Embryonic facial prominence (tissue), 1 donor: ENCODE results near the gene PRDX6.
"Not testable (repeated sequence)": the region's sequence is repeated elsewhere in the genome, so short reads cannot be mapped to it uniquely, and the experiment has no call there.

Experiments
- DNase-seq: peaks from one replicate; pipeline ENCODE4 v3.0.0-alpha.2; 2016; ENCODE audit errors: extremely low spot score

Gene PRDX6

DNA sequence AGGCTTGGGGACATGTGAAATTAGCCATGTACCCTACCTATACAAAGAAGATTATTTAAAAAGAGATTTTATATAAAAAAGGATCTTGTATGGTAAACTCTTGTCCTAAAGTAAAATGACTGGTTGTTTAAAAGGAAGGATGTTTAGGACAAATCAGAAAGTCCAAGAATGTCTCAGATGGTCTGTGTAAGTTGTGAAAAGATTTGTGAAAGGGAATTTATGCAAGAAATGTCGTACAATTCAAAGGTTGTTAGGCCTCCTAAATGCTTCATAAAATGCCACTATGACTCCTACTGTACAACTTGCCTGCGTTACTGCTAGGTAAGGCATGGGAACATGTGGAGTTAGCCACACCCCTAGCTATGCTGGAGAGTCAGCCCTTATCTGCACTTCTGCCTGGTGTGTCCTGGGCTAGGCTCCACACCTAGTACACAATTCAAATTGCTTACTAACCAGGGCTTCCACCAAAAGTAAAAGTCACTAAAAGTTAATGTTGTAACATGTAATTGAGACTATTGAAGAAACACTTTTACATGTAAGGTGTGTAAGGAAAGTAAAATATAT is 19.7 kb downstream of the PRDX6 start:
- DNase-seq = no peak

DNA sequence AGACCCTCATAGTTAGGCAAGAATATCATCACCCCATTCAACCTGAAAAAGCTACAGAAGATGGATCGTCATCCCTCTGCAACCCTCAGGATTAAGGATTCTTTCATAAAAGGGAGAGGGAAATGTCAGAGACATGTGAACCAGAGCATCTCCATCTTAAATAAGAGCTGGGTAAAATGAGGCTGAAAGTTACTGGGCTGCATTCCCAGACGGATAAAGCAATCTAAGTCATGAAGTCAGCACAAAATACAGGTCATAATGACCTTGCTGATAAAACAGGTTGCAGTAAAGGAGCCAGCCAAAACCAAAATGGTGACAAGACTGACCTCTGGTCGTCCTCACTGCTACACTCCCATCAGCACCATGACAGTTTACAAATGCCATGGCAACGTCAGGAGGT is 22.6 kb downstream of the PRDX6 start:
- DNase-seq = no peak

DNA sequence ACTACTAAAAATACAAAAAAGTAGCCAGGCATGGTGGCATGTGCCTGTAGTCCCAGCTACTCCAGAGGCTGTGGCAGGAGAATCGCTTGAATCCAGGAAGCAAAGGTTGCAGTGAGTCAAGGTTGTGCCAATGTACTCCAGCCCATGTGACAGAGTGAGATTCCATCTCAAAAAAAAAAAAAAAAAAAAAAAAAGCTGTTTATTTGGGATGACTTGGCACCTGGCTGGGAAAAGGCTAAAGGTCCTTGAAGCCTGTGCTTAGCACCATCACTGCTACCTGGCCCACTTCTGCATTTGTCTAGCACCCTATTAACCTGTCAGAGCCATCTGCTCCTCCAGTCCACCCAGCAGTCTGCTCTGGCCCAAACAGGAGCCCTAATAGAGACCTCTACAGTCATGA is 25.0 kb downstream of the PRDX6 start:
- DNase-seq = no peak

DNA sequence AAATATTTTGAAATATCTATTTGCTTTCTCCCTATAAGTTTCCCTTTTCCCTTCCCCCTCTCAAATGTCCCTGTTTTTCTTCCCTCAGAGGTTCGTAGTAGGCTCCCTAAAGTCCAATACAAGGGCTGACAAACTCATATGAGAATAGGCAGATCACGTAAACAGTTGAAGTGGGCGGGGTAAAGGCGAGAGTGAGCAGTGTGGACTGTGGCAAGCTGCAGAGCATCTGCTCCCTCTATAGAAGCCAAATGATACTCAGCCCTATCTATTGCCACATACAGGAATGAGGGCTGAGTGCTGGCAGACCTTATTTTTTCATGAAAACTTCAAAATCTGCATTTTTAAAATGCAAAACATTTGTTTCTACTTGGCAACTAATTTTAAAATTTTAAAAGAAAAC is 26.3 kb downstream of the PRDX6 start:
- DNase-seq = no peak

DNA sequence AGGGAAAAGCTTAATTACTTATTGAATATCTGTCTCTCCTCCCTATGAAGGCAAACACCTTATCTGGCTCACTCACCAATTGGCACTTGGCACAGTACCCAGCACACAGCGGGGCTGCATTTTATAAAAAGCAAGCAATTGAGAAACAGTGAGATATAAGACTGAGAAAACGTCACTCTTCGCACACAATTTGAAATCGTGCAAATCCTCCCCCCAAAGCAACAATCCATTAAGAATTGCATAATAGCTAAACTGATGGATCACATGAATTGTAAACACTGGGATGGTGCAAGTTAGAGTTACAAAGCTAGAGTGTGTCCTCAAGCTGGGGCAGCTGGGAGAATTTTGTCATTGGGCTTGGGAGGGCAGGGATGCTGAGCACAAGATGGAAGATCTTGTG is 27.1 kb downstream of the PRDX6 start:
- DNase-seq = no peak

DNA sequence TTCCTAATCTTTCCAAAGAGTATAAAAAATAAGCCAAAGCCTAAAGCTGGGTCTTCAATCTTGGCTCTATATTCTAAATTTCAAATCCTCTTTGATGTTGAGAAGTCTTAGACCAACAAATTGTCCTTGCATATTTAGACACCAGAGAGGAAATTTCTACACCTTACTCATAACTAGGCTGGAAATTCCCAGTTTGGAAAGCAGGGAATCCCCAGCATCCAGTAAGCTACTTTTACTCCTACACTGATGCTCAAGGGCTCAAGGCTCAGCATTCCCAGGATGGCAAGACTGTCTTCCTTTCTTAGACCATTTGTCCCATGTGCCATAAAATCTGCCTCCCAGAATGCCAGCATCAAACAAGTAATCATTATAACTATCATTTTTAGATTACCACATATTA is 28.3 kb downstream of the PRDX6 start:
- DNase-seq = no peak

DNA sequence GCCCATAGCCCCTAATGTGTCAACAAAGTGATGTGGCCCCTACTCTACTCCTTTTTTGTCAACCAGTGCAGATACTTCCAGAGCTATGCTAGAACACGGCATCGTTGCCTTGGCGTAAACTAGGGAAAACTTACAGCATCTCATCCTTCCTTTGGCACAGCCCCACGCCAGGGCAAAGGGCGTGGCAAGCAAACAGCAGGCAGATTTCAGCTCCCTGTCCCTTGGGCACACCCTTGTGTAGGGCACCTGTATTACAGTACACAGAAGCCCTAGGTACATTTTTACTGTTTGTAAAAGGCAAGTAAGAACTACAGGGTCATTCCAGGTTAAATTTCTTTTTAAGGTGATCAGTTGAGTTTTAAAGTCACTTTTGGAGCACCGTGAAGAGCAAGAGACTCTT is 29.3 kb downstream of the PRDX6 start:
- no peak for DNase-seq

DNA sequence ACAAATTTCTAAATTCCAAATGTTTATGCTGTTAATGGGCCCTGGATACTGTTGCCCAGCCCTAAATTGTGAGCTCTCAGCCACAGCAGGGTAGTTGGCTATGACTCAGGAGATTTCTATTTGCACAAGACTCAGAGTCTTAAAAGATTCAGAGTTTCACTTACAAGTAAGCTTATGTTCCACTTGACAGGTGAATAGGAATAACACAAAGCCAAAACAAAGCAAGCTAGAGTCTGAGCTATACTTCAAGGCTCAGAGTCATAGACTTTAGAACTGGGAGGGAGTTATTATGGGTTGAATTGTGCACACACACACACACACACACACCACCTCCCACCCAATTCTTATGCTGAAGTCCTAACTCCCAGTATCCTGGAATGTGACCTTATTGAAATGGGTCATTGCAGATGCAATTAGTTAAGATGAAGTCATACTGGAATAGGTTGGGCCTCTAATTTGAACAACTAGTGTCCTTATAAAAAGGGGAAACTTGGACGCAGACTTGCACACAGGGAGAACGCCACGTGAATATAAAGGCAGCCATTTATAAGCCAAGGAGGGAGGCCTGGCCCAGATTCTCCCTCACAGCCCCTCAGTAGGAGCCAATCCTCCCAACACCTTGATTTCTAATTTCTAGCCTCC is 30.2 kb downstream of the PRDX6 start:
- DNase-seq = no peak

DNA sequence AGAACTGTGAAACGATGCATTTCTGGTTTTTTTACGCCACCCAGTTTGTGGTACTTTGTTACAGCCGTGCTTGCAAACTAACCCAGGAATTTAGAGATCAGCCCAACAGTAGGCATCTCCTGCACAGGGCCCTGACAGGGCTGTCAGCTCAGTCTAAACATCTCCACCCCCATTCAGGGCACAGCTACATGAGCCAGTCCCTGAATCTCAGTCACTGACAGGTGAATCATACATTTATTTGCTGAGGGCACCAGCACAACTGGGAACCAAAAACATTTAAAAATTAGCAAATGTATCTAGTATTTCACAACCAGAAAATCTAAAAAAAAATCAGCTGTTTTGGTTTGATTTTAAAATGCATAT is 30.7 kb downstream of the PRDX6 start:
- DNase-seq = no peak

DNA sequence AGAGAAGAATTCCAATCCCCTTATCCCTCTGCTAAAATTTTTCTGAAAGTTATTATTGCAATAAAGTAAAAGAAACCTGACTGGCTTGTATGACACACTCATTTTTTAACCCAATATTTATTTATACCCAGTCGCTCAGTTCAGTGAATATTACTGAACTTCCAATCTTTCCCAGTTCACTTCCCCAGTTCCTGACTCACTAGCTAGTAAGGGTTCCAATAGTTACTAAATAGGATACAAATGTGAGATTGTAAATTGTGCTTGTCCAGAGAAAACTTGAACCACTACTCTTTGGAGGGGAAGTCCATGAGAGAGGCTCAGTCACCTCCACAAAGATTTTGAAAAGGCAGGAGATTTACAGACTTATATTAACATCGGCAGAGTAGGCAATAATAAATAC is 31.4 kb downstream of the PRDX6 start:
- DNase-seq = no peak

DNA sequence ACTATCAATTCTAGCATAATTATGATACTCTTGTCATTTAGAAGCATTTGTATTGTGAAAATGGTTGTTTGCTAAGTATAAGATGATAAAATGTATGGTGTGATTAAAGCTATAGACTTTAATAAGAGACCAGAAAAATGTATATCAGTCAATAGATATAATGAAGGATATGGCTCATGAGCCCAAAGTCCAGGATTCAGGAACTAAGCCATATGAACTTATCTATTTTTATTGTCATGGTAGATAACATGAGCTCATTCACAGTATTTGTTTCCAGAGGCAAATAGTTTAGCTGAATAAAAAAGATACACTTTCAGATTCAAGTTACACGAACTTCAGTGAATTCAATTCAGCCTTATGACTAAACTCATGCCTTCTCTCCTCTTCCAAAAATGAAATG is 32.7 kb downstream of the PRDX6 start:
- DNase-seq = no peak

DNA sequence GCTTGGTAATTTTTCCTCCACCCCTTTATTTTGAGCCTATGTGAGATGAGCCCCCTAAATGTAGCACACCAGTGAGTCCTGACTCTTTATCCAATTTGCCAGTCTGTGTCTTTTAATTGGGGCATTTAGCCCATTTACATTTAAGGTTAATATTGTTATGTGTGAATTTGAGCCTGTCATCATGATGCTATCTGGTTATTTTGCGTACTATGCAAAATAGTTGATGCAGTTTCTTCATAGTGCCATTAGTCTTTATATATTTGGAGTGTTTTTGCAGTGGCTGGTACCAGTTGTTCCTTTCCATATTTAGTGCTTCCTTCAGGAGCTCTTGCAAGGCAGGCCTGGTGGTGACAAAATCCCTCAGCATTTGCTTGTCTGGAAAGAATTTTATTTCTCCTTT is 37.4 kb downstream of the PRDX6 start:
- DNase-seq = not testable (repeated sequence)

DNA sequence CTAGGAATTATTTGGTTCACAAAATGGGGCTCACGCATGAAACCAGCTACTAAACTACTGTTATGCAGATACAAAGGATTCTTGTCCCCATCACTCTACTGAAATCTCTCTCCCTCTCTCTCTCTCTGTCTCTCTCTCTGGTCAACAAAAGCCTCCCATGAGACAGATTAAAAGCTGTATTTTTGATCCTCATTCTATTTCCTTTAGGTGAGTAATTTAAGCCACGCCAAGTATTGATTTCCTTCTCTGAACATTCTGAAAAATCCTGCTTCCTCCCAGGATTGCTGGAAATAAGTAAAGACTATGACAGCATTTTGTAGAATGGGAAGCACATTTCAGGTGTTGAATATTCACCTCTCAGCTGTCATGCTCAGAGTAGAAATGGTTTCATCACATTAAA is 43.7 kb downstream of the PRDX6 start:
- DNase-seq = peak; percentile 1

DNA sequence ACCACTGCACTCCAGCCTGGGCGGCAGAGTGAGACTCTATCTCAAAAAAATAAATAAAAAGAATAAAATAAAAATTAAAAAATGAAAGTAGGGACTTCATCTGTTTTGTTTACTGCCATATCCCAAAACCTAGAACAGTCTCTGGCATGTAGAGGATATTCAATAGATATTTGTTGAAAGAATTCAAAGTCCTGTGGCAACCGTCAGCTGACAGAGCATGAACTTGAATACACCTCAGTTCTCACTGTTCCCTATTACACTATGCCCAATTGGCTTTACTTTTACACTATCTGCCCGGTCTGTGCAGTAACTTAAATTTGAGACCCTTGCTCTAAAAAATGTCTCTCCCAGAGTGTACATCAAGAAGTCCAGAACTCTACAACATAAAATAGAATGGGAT is 46.2 kb downstream of the PRDX6 start:
- peak; percentile 1 for DNase-seq

DNA sequence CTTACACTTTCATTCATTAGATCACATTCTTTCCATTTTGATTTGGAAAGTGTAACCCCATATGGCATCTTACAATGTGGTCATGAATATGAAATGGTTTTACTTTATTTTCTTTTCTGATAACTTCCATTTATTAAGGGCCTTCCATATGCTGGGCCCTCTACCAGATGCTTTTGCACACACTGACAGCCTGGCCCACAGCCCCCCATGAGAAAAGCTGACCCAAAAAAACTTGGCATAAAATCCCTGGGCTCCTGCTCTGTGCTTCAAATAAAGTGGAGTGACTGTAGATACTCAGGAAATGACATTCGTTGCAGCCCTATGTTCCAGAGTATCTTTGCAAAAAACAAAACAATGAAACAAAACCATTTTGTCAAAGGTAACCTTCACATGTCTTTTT is 48.8 kb downstream of the PRDX6 start:
- peak; percentile 3 for DNase-seq

DNA sequence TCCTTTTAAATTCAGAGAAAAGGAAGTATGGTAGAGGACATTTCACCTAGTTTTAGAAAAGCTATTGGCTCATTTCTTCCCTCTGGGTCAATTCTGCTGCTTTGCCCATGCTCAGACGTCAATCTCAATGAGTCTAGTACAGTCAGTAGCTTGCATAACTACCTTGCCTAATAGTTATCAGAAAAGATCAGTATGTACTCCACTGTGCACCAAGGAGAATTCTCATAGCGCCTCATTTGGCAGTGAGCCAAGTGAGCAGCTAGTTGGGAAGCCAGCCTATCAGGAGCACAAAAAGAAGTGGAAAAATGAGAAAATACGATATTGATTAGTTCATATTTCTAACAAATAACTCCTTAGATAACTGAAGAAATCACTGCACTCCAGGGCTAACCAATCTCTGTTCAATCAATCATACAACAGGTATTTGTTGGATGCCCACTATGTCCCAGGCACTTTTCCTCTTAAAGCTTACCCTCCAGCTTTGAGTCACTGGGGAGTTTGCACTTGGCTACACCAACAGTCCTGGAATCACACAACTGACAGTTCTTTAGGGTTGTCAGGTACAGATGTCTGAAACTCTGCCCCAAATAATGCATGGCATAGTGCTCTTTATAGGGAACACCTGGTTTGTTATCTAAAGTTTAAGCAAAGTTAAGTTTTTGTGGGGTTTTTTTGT is 50.2 kb downstream of the PRDX6 start:
- peak; percentile 5 for DNase-seq

DNA sequence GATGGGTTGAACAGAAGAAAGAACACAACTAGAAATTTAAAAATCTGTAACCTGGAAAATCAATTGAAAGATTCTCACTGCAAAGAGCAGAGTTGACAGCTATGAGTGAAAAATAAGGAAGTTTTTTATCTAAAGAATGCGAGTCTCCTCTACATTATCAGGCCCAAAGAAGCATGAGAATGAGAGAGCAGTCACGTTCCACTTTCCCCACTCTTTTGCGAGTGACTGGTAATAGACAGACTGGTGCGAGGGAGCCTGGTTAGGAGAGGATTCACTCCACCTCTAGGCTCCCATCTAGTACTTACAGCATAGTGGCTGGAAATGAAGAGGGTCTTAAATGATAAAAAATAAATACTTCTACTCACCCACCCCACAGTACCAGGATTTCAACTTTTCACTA is 52.0 kb downstream of the PRDX6 start:
- DNase-seq = peak; percentile 4

DNA sequence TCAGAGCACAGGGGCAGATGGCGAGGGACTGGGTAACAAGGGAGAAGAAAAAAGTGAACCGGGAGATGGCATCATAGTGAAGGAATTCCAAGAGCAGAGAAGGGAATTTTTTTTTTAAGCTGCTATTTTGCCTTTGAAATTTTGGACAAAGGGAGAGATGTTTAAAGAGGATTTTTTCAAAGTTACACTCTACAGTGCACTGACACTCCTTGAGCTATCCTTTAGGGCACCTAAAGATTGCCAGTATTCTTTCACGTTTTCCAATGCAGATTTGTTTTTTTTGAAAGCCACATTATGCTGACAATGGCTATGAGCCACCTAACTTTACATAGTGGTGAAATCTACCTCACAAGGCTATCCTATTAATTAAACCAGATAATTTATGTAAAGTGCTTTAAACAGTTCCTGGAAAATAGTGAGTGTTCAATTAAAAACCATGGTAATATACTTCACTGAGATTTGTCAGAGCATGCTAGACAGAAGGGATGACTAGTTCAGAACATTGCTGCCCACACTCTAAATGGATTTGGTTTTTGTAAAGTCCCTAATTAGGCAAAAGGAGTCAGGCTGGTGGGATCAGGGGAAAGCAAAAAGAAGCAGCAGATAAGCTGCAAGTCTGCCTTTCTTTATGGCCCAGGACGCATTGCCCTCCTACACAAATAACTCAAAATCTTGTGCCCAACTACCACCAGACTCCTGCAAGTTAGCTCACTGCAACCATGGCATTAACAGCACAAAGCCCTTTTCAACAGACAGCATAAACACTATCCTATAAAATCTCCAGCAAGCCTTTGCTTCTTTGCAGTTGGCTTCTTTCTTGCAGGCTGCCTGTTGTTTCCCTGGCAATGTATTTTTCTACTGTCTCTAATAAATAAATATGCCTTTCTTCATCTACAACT is 53.9 kb downstream of the PRDX6 start:
- peak; percentile 5 for DNase-seq

DNA sequence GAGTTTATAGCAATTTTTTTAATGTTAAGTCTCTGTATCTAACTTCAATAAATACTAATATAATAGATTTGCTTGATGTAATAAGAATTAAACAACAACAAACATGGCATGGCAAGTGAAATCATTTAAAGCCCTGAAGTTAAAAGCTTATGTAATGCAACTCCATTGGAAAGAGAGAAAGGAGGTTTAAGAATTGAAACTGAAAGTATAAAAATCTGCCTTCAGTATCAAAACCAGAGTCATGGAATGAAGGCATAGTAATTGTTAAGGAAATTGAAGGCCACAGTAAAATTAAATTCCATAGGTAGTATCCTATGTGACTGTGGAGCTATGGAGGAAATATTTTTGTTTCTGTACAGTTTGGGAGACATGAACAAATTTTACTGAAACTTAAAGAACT is 55.1 kb downstream of the PRDX6 start:
- no peak for DNase-seq

DNA sequence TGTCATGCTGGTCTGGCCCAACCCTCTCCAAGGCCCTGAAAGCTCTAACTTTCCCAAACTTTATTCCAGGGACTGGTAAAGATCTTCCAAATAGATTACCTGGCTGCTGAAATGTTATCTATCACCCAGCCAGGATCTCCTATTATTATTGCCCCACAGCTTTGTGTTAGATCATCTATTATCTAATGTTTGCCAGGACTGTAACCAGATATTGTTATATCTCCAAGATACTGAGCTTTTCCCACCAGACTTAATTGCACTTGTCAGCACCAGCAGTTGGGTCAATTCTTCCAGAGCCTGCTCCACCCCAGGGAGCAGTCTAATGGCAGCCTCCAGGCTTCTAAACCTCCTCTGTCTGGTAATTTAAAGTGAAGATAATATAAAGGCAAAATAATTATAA is 59.1 kb downstream of the PRDX6 start:
- no peak for DNase-seq
